Stimulated activated CD8-positive, alpha-beta memory T cell treated with anti-CD3 and anti-CD28 coated beads, Interleukin-15, amount 100 ng/mL, for 4 hours (primary cell): ENCODE measurements around the gene DDX50.

Source experiments
- DNase-seq, 2 donors: peaks; one replicate each; pipeline ENCODE4 v3.0.0-alpha.2; 2020; ENCODE audit warnings: low read depth in 2 of 2

The DDX50 gene

GRCh38 chr10:68987611-68988010 lies 86.5 kb downstream of the DDX50 start:
- no peak for DNase-seq

GRCh38 chr10:68988530-68989316 lies 87.6 kb downstream of the DDX50 start, which contains the start of gene KIFBP:
Gene KIFBP (plus strand): TSS chr10:68988803. CDS start chr10:68988833, 30 bp downstream.
- peak; percentile 45 to 58 for DNase-seq

GRCh38 chr10:68989317-68989990 lies 88.3 kb downstream of the DDX50 start:
- no peak for DNase-seq

- no peak for DNase-seq
Measured at GRCh38 chr10:68992636-68993440, 91.7 kb downstream of the DDX50 start.
